Retinal pigment epithelial cell (primary cell): ENCODE data around the gene LRIG2.

Experiments
- DNase-seq: peaks from one replicate; pipeline ENCODE4 v3.0.0-alpha.2; 2010; ENCODE audit warnings: low read depth
- H3K4me3 ChIP-seq: 2 replicates; pipeline ENCODE4 v1.5.1; 2011; ENCODE audit warnings: mild to moderate bottlenecking, low read length, control low read depth, moderate library complexity
- TF ChIP-seq, protein P1 (sequence below): conservative IDR thresholded peaks from 2 replicates; pipeline ENCODE4 v1.5.1; 2011; ENCODE audit warnings: low read depth, low read length, control low read depth, inconsistent platforms

LRIG2 gene

DNA sequence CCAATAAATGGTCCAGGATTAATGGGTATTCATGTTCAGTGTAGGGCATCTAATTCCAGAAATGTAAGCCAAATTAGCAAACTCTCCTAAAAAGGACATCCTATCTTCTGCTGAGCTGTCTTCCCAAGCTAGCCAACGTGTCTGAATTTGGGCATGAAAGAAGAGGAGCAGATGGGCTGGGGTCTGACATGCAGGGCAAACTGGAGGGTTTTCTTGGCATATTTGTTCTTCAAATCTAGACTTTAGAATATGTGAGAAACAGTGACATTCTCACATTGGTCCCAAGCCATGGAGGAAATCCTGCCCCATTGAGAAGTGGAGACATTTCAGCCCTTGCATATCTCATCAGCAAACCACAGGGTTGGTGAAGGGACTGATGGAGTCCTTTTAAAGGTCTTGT is 67.2 kb downstream of the LRIG2 start:
- DNase-seq = no peak
- TF ChIP-seq, protein P1, sequence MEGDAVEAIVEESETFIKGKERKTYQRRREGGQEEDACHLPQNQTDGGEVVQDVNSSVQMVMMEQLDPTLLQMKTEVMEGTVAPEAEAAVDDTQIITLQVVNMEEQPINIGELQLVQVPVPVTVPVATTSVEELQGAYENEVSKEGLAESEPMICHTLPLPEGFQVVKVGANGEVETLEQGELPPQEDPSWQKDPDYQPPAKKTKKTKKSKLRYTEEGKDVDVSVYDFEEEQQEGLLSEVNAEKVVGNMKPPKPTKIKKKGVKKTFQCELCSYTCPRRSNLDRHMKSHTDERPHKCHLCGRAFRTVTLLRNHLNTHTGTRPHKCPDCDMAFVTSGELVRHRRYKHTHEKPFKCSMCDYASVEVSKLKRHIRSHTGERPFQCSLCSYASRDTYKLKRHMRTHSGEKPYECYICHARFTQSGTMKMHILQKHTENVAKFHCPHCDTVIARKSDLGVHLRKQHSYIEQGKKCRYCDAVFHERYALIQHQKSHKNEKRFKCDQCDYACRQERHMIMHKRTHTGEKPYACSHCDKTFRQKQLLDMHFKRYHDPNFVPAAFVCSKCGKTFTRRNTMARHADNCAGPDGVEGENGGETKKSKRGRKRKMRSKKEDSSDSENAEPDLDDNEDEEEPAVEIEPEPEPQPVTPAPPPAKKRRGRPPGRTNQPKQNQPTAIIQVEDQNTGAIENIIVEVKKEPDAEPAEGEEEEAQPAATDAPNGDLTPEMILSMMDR = no peak
- no peak overlapping the region for H3K4me3 ChIP-seq

DNA sequence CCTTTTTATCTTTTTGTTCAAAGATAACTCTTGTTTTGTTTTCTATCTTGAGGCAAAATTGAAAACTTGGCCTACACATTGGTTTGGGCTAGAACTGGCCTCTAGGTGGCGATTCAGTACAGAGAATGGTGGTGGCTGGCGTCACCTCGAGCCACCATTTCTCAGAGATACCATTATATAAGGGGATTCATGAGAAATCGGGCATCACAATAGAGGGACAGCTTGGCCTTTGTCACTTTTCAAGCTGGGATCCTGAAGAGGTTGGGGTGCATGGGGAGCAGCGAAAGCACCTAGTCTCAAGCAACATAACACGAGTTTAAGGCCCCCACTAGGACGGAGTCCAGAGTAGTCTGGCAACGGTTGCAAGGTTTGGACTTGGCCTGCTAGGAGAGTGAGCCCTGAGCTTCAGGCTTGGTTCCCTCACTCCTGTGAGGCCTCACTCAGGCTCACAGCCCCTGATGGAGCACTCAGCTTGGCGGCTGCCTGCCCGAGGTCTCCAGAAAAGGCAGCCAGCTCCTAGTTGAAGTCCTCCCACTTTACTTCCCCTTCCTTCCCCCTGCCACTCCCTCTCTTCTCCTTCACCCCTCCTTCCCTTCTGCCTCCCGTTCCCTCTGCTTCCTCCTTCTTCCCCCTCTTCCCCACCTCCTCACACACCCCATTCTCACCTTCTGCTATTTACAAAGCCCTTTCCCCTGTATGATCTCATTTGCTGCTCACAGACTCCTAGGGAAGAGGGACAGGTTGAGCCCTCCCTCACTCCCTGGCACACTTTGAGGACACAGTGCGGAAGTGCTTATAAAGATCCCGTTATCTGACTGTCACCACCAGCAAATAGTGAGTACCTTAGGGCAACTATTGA is 67.8 kb downstream of the LRIG2 start:
- DNase-seq = no peak
- TF ChIP-seq, protein P1 = peak; percentile 83
- no peak overlapping the region for H3K4me3 ChIP-seq

- DNase-seq = no peak
- TF ChIP-seq, protein P1 = no peak
- H3K4me3 ChIP-seq = no peak overlapping the region
Observed at GRCh38 chr1:113141650-113142473, 68.9 kb downstream of the LRIG2 start.

DNA sequence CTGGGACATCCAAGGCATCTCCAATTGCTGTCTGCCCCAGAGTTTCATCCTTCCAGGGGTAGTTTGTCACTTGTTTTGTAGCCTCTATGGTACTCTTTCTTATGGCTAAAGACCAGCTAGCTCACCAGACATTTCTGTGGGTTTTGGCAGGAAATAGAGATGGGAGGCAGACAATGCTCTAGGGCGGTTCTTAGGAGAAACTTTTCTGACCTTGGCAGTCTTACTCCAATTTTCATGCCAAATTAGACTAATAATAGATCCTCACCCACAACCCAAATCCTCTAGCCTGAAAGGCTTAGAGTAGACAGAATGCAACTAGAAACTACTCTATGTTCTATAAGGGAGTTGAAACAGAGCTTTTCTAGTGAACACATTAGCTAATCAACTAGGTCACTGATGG is 69.8 kb downstream of the LRIG2 start:
- no peak overlapping the region for H3K4me3 ChIP-seq
- TF ChIP-seq, protein P1 = no peak
- no peak for DNase-seq

GRCh38 chr1:113146242-113147072 is 73.5 kb downstream of the LRIG2 start:
- TF ChIP-seq, protein P1 = no peak
- H3K4me3 ChIP-seq = no peak overlapping the region
- DNase-seq = no peak

- TF ChIP-seq, protein P1 = no peak
- no peak overlapping the region for H3K4me3 ChIP-seq
- DNase-seq = no peak
Observed at GRCh38 chr1:113147073-113147625, 74.2 kb downstream of the LRIG2 start.
